Activated T-helper 2 cell treated with anti-CD3 and anti-CD28 coated beads, Interferon-gamma antibody, Interleukin-2, Interleukin-4, amounts not matched to agents 10 μg/mL and 5 μg/mL and 100 μg/mL, durations not matched to agents 14 hours and 24 hours and 36 hours (primary cell): Measurements from ENCODE around the gene MXD1. TPM values are rescaled to one million over a fixed set of nuclear protein-coding genes. Genes with fewer than 3 reads are reported as not detected.
A peak's percentile ranks its signal among the peaks of the same experiment; 100 is the strongest.
"Not testable (repeated sequence)": the region's sequence is repeated elsewhere in the genome, so short reads cannot be mapped to it uniquely, and the experiment has no call there.

Experiments
- DNase-seq: peaks from one replicate; pipeline ENCODE4 v3.0.0; 2021; ENCODE audit warnings: low spot score
- H3K27ac Mint-ChIP-seq: one replicate; pipeline ENCODE4 v1.8.0; 2021; ENCODE audit warnings: mixed read lengths
- H3K27me3 Mint-ChIP-seq: one replicate; pipeline ENCODE4 v1.8.0; 2021; ENCODE audit warnings: low read depth, mixed read lengths
- H3K36me3 Mint-ChIP-seq: one replicate; pipeline ENCODE4 v1.8.0; 2021; ENCODE audit warnings: low read depth, mixed read lengths
- H3K4me1 Mint-ChIP-seq: one replicate; pipeline ENCODE4 v1.8.0; 2021; ENCODE audit warnings: low read depth, mixed read lengths
- H3K4me3 Mint-ChIP-seq: one replicate; pipeline ENCODE4 v1.8.0; 2021; ENCODE audit warnings: low read depth, mild to moderate bottlenecking, moderate library complexity, mixed read lengths
- H3K9me3 Mint-ChIP-seq: one replicate; pipeline ENCODE4 v1.8.0; 2021; ENCODE audit warnings: mixed read lengths
- intact Hi-C: fragments of 100-400 bp; cut with micrococcal nuclease; formaldehyde crosslinking; loops from one replicate; pipeline ENCODE4 v1.15.1; 2023
- total RNA-seq: library from RNA; stranded (reverse); gene quantifications from 2 replicates; pipeline ENCODE4 v1.2.3, GENCODE V29; 2022

MXD1 gene
- 10.0 and 12.1 TPM in 2 replicates for total RNA-seq

- peak; percentile 20 for DNase-seq
- Mint-ChIP-seq H3K27ac (peak within 1 kb of the TSS; percentile 91), H3K27me3 (no peaks in the 10 kb centered on the region), H3K36me3 (peaks cover 37% of the 10 kb centered on the region), H3K9me3 (no peaks in the 10 kb centered on the region), H3K4me1 (peaks cover 36% of the 10 kb centered on the region), H3K4me3 (peak within 1 kb of the TSS; percentile 83)
- intact Hi-C loops, result loop anchor here (1.0 to 2.0 kb wide), 9 partner anchors 22 to 378 kb away; partner anchors contain the start of genes PCBP1, SNRNP27, SNRPG and TIA1
Measured at GRCh38 chr2:69914950-69915945, at the start of gene MXD1. MXD1 (plus strand) TSS chr2:69915109; CDS start chr2:69915331, 222 bp downstream.

- Mint-ChIP-seq H3K36me3 (no peaks in the 10 kb centered on the region), H3K27ac (no peak overlapping the region), H3K4me3 (no peak overlapping the region), H3K27me3 (no peaks in the 10 kb centered on the region), H3K9me3 (no peaks in the 10 kb centered on the region), H3K4me1 (peaks cover 6% of the 10 kb centered on the region)
- intact Hi-C loops, result loop anchor here (5.0 kb wide), 1 partner anchor 56 kb away; no protein-coding TSS in a partner anchor
- DNase-seq, result no peak
Measured at GRCh38 chr2:69888451-69888850, 26.5 kb upstream of the MXD1 start.

- H3K27me3 Mint-ChIP-seq, result no peaks in the 10 kb centered on the region
- no peaks in the 10 kb centered on the region for H3K9me3 Mint-ChIP-seq
- peaks cover 7% of the 10 kb centered on the region for H3K4me1 Mint-ChIP-seq
- intact Hi-C loops, result loop anchor here (5.0 kb wide), 1 partner anchor 57 kb away; no protein-coding TSS in a partner anchor
- no peak for DNase-seq
- no peak overlapping the region for H3K4me3 Mint-ChIP-seq
- H3K36me3 Mint-ChIP-seq, result peaks cover 3% of the 10 kb centered on the region
- H3K27ac Mint-ChIP-seq, result no peak overlapping the region
Measured at GRCh38 chr2:69889302-69889701, 25.6 kb upstream of the MXD1 start.

GRCh38 chr2:69890881-69891280 lies 24.0 kb upstream of the MXD1 start:
- no peak for DNase-seq
- Mint-ChIP-seq H3K27me3 (no peaks in the 10 kb centered on the region), H3K36me3 (peaks cover 15% of the 10 kb centered on the region), H3K4me1 (peaks cover 13% of the 10 kb centered on the region), H3K9me3 (no peaks in the 10 kb centered on the region), H3K27ac (no peak overlapping the region), H3K4me3 (no peak overlapping the region)
- intact Hi-C loops, result loop anchor here (5.0 kb wide), 2 partner anchors 149 to 169 kb away; partner anchors contain the start of gene ANXA4

- not testable (repeated sequence) for DNase-seq, H3K9me3 Mint-ChIP-seq, H3K27me3 Mint-ChIP-seq
- peaks cover 23% of the 10 kb centered on the region for H3K4me1 Mint-ChIP-seq
- H3K27ac Mint-ChIP-seq, result peak overlapping the region; percentile 97
- H3K4me3 Mint-ChIP-seq, result peak overlapping the region; percentile 98
- H3K36me3 Mint-ChIP-seq, result peaks cover 35% of the 10 kb centered on the region
- intact Hi-C loops, result loop anchor here (2.0 to 5.0 kb wide), 3 partner anchors 22 to 171 kb away; partner anchors contain the start of genes ANXA4 and MXD1
Measured at GRCh38 chr2:69892838-69893424, 22.0 kb upstream of the MXD1 start.

- H3K9me3 Mint-ChIP-seq, result no peaks in the 10 kb centered on the region
- peaks cover 45% of the 10 kb centered on the region for H3K36me3 Mint-ChIP-seq
- H3K27ac Mint-ChIP-seq, result peak within 1 kb of the TSS; percentile 97
- peak within 1 kb of the TSS; percentile 98 for H3K4me3 Mint-ChIP-seq
- intact Hi-C loops, result loop anchor here (2.0 to 5.0 kb wide), 3 partner anchors 21 to 172 kb away; partner anchors contain the start of genes ANXA4 and MXD1
- no peaks in the 10 kb centered on the region for H3K27me3 Mint-ChIP-seq
- H3K4me1 Mint-ChIP-seq, result peaks cover 28% of the 10 kb centered on the region
- peak; percentile 72 for DNase-seq
Measured at GRCh38 chr2:69893684-69894551, 21.0 kb upstream of the MXD1 start, which contains the start of gene SNRNP27. SNRNP27 (plus strand) TSS chr2:69893956; CDS start chr2:69893985, 29 bp downstream.

- peak overlapping the region; percentile 98 for H3K4me3 Mint-ChIP-seq
- peaks cover 51% of the 10 kb centered on the region for H3K36me3 Mint-ChIP-seq
- intact Hi-C loops, result loop anchor here (5.0 kb wide), 2 partner anchors 152 to 172 kb away; partner anchors contain the start of gene ANXA4
- peaks cover 29% of the 10 kb centered on the region for H3K4me1 Mint-ChIP-seq
- H3K9me3 Mint-ChIP-seq, DNase-seq, H3K27me3 Mint-ChIP-seq: not testable (repeated sequence)
- H3K27ac Mint-ChIP-seq, result peak overlapping the region; percentile 97
Measured at GRCh38 chr2:69894737-69895136, 20.2 kb upstream of the MXD1 start.

- H3K27ac Mint-ChIP-seq, result peak overlapping the region; percentile 86
- intact Hi-C loops, result no loop called here
Measured at GRCh38 chr2:69902213-69902922, 12.5 kb upstream of the MXD1 start.

GRCh38 chr2:69907216-69907615 lies 7.7 kb upstream of the MXD1 start:
- peaks cover 70% of the 10 kb centered on the region for H3K36me3 Mint-ChIP-seq
- no peaks in the 10 kb centered on the region for H3K27me3 Mint-ChIP-seq
- H3K4me1 Mint-ChIP-seq, result peaks cover 23% of the 10 kb centered on the region
- no peak for DNase-seq
- intact Hi-C loops, result no loop called here
- no peaks in the 10 kb centered on the region for H3K9me3 Mint-ChIP-seq
- H3K27ac Mint-ChIP-seq, result no peak overlapping the region
- no peak overlapping the region for H3K4me3 Mint-ChIP-seq

More at GRCh38 chr2:69902213-69902922, 12.5 kb upstream of the MXD1 start:
- no peaks in the 10 kb centered on the region for H3K27me3 Mint-ChIP-seq
- H3K4me1 Mint-ChIP-seq, result peaks cover 39% of the 10 kb centered on the region
- H3K4me3 Mint-ChIP-seq, result peak overlapping the region; percentile 84
- no peak for DNase-seq
- H3K9me3 Mint-ChIP-seq, result no peaks in the 10 kb centered on the region
- H3K36me3 Mint-ChIP-seq, result peaks cover 81% of the 10 kb centered on the region

GRCh38 chr2:69911985-69912563 lies 2.8 kb upstream of the MXD1 start:
- H3K27me3 Mint-ChIP-seq, result no peaks in the 10 kb centered on the region
- DNase-seq, result no peak
- H3K4me3 Mint-ChIP-seq, result no peak overlapping the region
- H3K36me3 Mint-ChIP-seq, result peaks cover 46% of the 10 kb centered on the region
- intact Hi-C loops, result loop anchor here (2.0 kb wide), 1 partner anchor 391 kb away; the partner anchor contains the start of gene FAM136A
- H3K4me1 Mint-ChIP-seq, result peaks cover 25% of the 10 kb centered on the region
- H3K27ac Mint-ChIP-seq, result no peak overlapping the region
- H3K9me3 Mint-ChIP-seq, result no peaks in the 10 kb centered on the region
